Ecto neural progenitor cell (in vitro differentiated cells): ENCODE measurements around the gene THBS1.

Source experiments
- DNase-seq: peaks from one replicate; pipeline ENCODE4 v3.0.0-alpha.2; 2018; ENCODE audit warnings: low spot score

THBS1 gene

GRCh38 chr15:39589193-39589814, 8.4 kb downstream of the THBS1 start:
- no peak for DNase-seq

- DNase-seq, result no peak
These were observed 9.2 kb downstream of the THBS1 start for GRCh38 chr15:39589815-39590644.

- DNase-seq, result no peak
These were observed 10.4 kb downstream of the THBS1 start for GRCh38 chr15:39591141-39591895.

GRCh38 chr15:39591896-39592315, 11.0 kb downstream of the THBS1 start:
- DNase-seq, result no peak

- no peak for DNase-seq
These were observed 11.6 kb downstream of the THBS1 start for GRCh38 chr15:39592500-39592899.

GRCh38 chr15:39593071-39593655, 12.3 kb downstream of the THBS1 start:
- DNase-seq, result no peak

GRCh38 chr15:39593656-39594445, 13.0 kb downstream of the THBS1 start:
- no peak for DNase-seq

GRCh38 chr15:39594446-39595337, 13.8 kb downstream of the THBS1 start:
- DNase-seq, result no peak

GRCh38 chr15:39595338-39596221, 14.7 kb downstream of the THBS1 start:
- DNase-seq, result no peak

GRCh38 chr15:39596358-39597051, 15.6 kb downstream of the THBS1 start:
- no peak for DNase-seq

- no peak for DNase-seq
These were observed 16.5 kb downstream of the THBS1 start for GRCh38 chr15:39597336-39597735.

GRCh38 chr15:39597751-39598185, 16.9 kb downstream of the THBS1 start:
- no peak for DNase-seq

GRCh38 chr15:39598186-39598850, 17.4 kb downstream of the THBS1 start:
- DNase-seq, result no peak

GRCh38 chr15:39598958-39599845, 18.3 kb downstream of the THBS1 start:
- DNase-seq, result no peak

GRCh38 chr15:39599871-39600270, 19.0 kb downstream of the THBS1 start:
- DNase-seq, result no peak

GRCh38 chr15:39602143-39602542, 21.3 kb downstream of the THBS1 start:
- DNase-seq, result no peak

GRCh38 chr15:39605146-39605545, 24.3 kb downstream of the THBS1 start:
- no peak for DNase-seq
